SH-SY5Y (cell line): ENCODE data around the gene OR4K14.

Source experiments
- GATA2 ChIP-seq: IDR thresholded peaks from 2 replicates; pipeline ENCODE4 v1.6.1; 2011; ENCODE audit warnings: mild to moderate bottlenecking, low read depth, low read length
- GATA3 ChIP-seq: IDR thresholded peaks from 2 replicates; pipeline ENCODE4 v1.6.1; 2011; ENCODE audit warnings: low read depth, mild to moderate bottlenecking, low read length, moderate library complexity

DNA sequence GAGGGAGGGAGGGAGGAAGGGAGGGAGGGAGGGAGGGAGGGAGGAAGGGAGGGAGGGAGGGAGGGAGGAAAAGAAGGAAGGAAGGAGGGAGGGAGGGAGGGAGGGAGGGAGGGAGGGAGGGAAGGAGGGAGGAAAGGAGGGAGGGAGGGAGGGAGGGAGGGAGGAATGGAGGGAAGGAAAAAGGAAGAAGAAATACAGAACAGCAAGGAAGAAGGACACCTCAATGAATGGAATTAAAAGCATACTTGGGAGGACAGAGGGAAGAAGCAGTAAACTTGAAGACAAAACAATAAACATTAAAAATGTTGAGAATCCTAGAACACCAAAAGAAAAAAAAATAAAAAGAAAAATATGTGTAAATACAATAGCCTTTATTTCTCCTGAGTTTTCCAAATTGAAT lies 11.0 kb downstream of the OR4K14 start:
- TF ChIP-seq GATA3, result no peak
- no peak for TF ChIP-seq GATA2
